Panc1 (cell line): ENCODE data around the gene CATSPERD. TPM values are rescaled to one million over a fixed set of nuclear protein-coding genes. Genes with fewer than 3 reads are reported as not detected.

ENCODE experiments used
- ATAC-seq: fragments of 200-7000 bp; cut with Tn5 transposase; 2 replicates; pipeline ENCODE4 v1.9.1; 2020; ENCODE audit warnings: mild to moderate bottlenecking, moderate library complexity
- BruUV-seq: library from RNA; stranded (reverse); fragments of 400-500 nt; replicated peaks from 2 replicates; lab custom pipeline; 2021; lab: Mats Ljungman, UMichigan
- CTCF ChIA-PET: fragments of 300-600 bp; sonication (Branson Sonifier 250); formaldehyde crosslinking; loops from one replicate; lab custom pipeline; 2022; ENCODE audit warnings: antibody characterized with exemption; lab: Charles Lee
- POLR2A ChIA-PET: fragments of 300-600 bp; sonication (Branson Sonifier 250); formaldehyde crosslinking; loops from one replicate; lab custom pipeline; 2022; ENCODE audit warnings: antibody characterized with exemption; lab: Charles Lee
- DNase-seq: peaks from one replicate; pipeline ENCODE4 v3.0.0-alpha.2; 2010; ENCODE audit warnings: low read depth, low spot score
- H3K27ac ChIP-seq: 2 replicates; pipeline ENCODE4 v1.5.1; 2011; ENCODE audit warnings: mild to moderate bottlenecking, low read length, inconsistent platforms
- H3K27me3 ChIP-seq: fragments of 200-500 bp; sonication (Bioruptor generic); 2 replicates; pipeline ENCODE4 v1.6.0; 2014; ENCODE audit warnings: low read length, inconsistent platforms; ENCODE audit not compliant: control insufficient read depth, insufficient read depth
- H3K36me3 ChIP-seq: fragments of 200-500 bp; sonication (Bioruptor generic); 2 replicates; pipeline ENCODE4 v1.5.1; 2014; ENCODE audit warnings: inconsistent platforms, mild to moderate bottlenecking, low read length, moderate library complexity; ENCODE audit not compliant: control insufficient read depth, insufficient read depth
- H3K4me1 ChIP-seq: 2 replicates; pipeline ENCODE4 v1.5.1; 2011; ENCODE audit warnings: inconsistent platforms, mild to moderate bottlenecking, low read length, moderate library complexity; ENCODE audit not compliant: control insufficient read depth, insufficient read depth
- H3K4me3 ChIP-seq, 2 experiments: 2 replicates each; pipeline ENCODE4 v1.5.1; 2011 to 2012; ENCODE audit warnings: low read depth in 2 of 2, low read length in 2 of 2, mild to moderate bottlenecking in 2 of 2, inconsistent platforms in 1 of 2, moderate library complexity in 1 of 2
- H3K9me3 ChIP-seq: fragments of 200-500 bp; sonication (Bioruptor generic); 2 replicates; pipeline ENCODE4 v1.5.1; 2014; ENCODE audit warnings: low read depth, mild to moderate bottlenecking, inconsistent platforms, low read length, moderate library complexity; ENCODE audit not compliant: control insufficient read depth, insufficient read depth
- CTCF ChIP-seq: fragments of 450-650 bp; IDR thresholded peaks from 2 replicates; pipeline ENCODE4 v1.5.1; 2017; ENCODE audit warnings: mild to moderate bottlenecking
- POLR2AphosphoS5 ChIP-seq: IDR thresholded peaks from 2 replicates; pipeline ENCODE4 v1.6.1; 2012; ENCODE audit warnings: mild to moderate bottlenecking, low read depth, low read length, moderate library complexity
- REST ChIP-seq, 2 experiments: IDR thresholded peaks; 2 replicates each; pipeline ENCODE4 v1.6.1; 2011 to 2012; ENCODE audit warnings: low read depth in 2 of 2, control low read depth in 1 of 2, low read length in 1 of 2, mild to moderate bottlenecking in 1 of 2, moderate library complexity in 1 of 2; ENCODE audit not compliant: insufficient read depth in 1 of 2
- SIN3A ChIP-seq: IDR thresholded peaks from 2 replicates; pipeline ENCODE4 v1.6.1; 2012; ENCODE audit warnings: low read depth, mild to moderate bottlenecking, low read length, moderate library complexity, borderline replicate concordance; ENCODE audit not compliant: insufficient read depth
- TCF7L2 ChIP-seq: IDR thresholded peaks from 2 replicates; pipeline ENCODE4 v1.6.1; 2011; ENCODE audit warnings: mild to moderate bottlenecking, low read depth, low read length, inconsistent platforms
- in situ Hi-C: cut with HindIII; loops from 2 replicates; pipeline ENCODE4 v1.10.0; 2016; ENCODE audit warnings: low sequenced_read_pairs, low pct_unique_long_range_greater_than_20kb
- intact Hi-C: fragments of 100-400 bp; cut with micrococcal nuclease; formaldehyde crosslinking; loops from one replicate; pipeline ENCODE4 v1.10.0; 2022; ENCODE audit not compliant: unreplicated experiment
- total RNA-seq: library from RNA; stranded (reverse); gene quantifications from one replicate; pipeline ENCODE4 v1.2.1, GENCODE V29; 2021; ENCODE audit not compliant: unreplicated experiment

CATSPERD gene
- total RNA-seq, 1 experiment from 2014 or later: 0.08 TPM

- no peak for DNase-seq
- Histone ChIP-seq H3K27me3 (no peaks in the 10 kb centered on the region), H3K4me1 (peaks cover 8% of the 10 kb centered on the region; the same call in 1 of the 2 replicates), H3K9me3 (no peaks in the 10 kb centered on the region), H3K36me3 (peaks cover 3% of the 10 kb centered on the region; the same call in 1 of the 2 replicates), H3K27ac (peak overlapping the region; percentile 96), H3K4me3 (peak overlapping the region; percentile 96 to 98)
- ChIA-PET CTCF (no interaction called here), POLR2A (interaction anchor here (0.6 kb wide), 1 partner anchor 54 kb away, joined by 3 read pairs; no protein-coding TSS in a partner anchor)
- TF ChIP-seq SIN3A: no peak
- TF ChIP-seq CTCF: no peak
- TF ChIP-seq TCF7L2: no peak
- no peak for TF ChIP-seq POLR2AphosphoS5
- no peak for TF ChIP-seq REST (IDR thresholded peaks at IDR 0.05; ENCODE audit: insufficient read depth in 1 of 2, low read depth in 2 of 2, low read length in 1 of 2)
- in situ Hi-C loops (no loop called here), intact Hi-C loops (no loop called here)
- BruUV-seq: no TSS peak
- ATAC-seq: no peak
Observed at GRCh38 chr19:5718037-5718578, 2.3 kb upstream of the CATSPERD start.

- Histone ChIP-seq H3K27ac (peak overlapping the region; percentile 96), H3K36me3 (peaks cover 3% of the 10 kb centered on the region; the same call in 1 of the 2 replicates), H3K4me1 (peaks cover 8% of the 10 kb centered on the region; the same call in 1 of the 2 replicates), H3K4me3 (peak overlapping the region; percentile 96 to 98), H3K9me3 (no peaks in the 10 kb centered on the region), H3K27me3 (no peaks in the 10 kb centered on the region)
- POLR2A ChIA-PET: interaction anchor here (0.6 kb wide), 2 partner anchors 53 to 106 kb away, joined by 3 read pairs; no protein-coding TSS in a partner anchor
- TF ChIP-seq CTCF (no peak), TCF7L2 (no peak), SIN3A (no peak), REST (IDR thresholded peaks at IDR 0.05; ENCODE audit: insufficient read depth in 1 of 2, low read depth in 2 of 2, low read length in 1 of 2) (no peak)
- intact Hi-C loops: no loop called here
- ATAC-seq: no peak
- in situ Hi-C loops: no loop called here
- BruUV-seq: TSS peak; percentile 76
- CTCF ChIA-PET: interaction anchor here (0.6 kb wide), 1 partner anchor 9 kb away, joined by 6 read pairs; no protein-coding TSS in a partner anchor
- peak; percentile 43 for DNase-seq
Observed at GRCh38 chr19:5718579-5719273, 1.7 kb upstream of the CATSPERD start.
